ENCODE data around the gene TTLL7.

DNA sequence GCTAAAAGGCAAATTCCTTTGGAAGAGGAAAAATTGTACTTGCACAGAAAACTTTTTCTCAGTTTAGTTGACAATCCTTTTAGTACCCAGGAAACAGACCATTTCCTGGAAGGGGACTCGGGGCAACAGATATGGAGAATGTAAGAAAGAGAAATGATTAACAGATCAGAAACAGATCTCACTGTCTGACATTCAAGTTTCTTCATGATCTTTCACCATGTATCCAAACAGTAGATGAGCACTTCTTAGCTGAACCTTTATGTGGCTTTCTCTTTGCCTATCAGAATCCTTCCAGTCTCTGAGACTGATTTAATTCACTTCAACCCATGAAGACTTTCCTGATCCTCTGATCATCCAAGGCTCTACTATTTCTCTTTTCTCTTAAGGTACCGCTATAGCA lies 2.7 kb downstream of the TTLL7 start:
- TF ChIP-seq EZH2phosphoT487 (IDR thresholded peaks at IDR 0.05; ENCODE audit: insufficient read depth, low read depth) (no peak), EZH2 (IDR thresholded peaks at IDR 0.05; ENCODE audit: insufficient read depth, poor library complexity, severe bottlenecking) (no peak)
